NT2/D1 (cell line): ENCODE measurements around the gene ADGRL3.

Experiments
- SUZ12 ChIP-seq: IDR thresholded peaks from 2 replicates; pipeline ENCODE4 v1.6.1; 2011; ENCODE audit not compliant: insufficient read length, insufficient read depth; ENCODE audit errors: extremely low read depth
- YY1 ChIP-seq: IDR thresholded peaks from 2 replicates; pipeline ENCODE4 v1.6.1; 2011; ENCODE audit not compliant: insufficient read length, insufficient read depth

DNA sequence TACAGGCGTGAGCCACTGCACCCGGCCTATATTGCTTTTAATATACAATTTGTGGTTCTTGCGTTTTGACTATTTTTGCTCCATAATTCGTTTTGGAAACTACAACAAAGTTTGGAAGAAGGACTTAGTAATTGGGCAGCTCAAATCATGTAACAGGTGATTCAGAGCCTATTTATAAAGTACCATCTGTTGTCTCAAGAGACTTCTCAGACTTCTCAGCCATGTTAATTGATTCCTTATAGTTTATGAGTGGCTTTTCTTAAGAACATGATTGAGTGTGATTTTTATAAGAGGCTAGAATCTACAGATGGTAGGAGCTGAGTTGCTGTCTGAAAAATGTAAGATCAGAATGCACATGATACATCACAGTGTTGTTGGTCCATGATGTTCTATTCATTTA is 240.2 kb downstream of the ADGRL3 start:
- TF ChIP-seq YY1, result no peak
- TF ChIP-seq SUZ12, result no peak
